Keratinocyte (primary cell): ENCODE results near the gene SMC1B. TPM values are rescaled to one million over a fixed set of nuclear protein-coding genes. Genes with fewer than 3 reads are reported as not detected.
"Not testable (repeated sequence)": the region's sequence is repeated elsewhere in the genome, so short reads cannot be mapped to it uniquely, and the experiment has no call there.

Experiments
- DNase-seq: peaks from one replicate; pipeline ENCODE4 v3.0.0-alpha.2; 2011; ENCODE audit warnings: low read depth, missing footprints, low spot score
- FAIRE-seq: peaks from 2 replicates; lab custom pipeline; 2011; peaks lifted over from hg19 to GRCh38; lab: Jason Lieb, UNC
- H2AFZ ChIP-seq: 2 replicates; pipeline ENCODE4 v1.6.0; 2012; ENCODE audit warnings: low read length, control low read depth, inconsistent platforms; ENCODE audit not compliant: control insufficient read depth
- H3K27ac ChIP-seq: 2 replicates; pipeline ENCODE4 v1.5.1; 2011; ENCODE audit warnings: low read length; ENCODE audit not compliant: control insufficient read depth, insufficient read depth
- H3K27me3 ChIP-seq: 3 replicates; pipeline ENCODE4 v1.6.0; 2011; ENCODE audit warnings: low read length; ENCODE audit not compliant: control insufficient read depth, insufficient read depth; ENCODE audit errors: extremely low read depth
- H3K36me3 ChIP-seq, 2 experiments: 2 replicates in 1 of 2; 3 replicates in 1 of 2; pipeline ENCODE4 v1.5.1; 2011; ENCODE audit warnings: low read length in 2 of 2, mild to moderate bottlenecking in 1 of 2; ENCODE audit not compliant: control insufficient read depth in 2 of 2, insufficient read depth in 2 of 2; ENCODE audit errors: extremely low read depth in 1 of 2
- H3K4me1 ChIP-seq: 3 replicates; pipeline ENCODE4 v1.5.1; 2011; ENCODE audit warnings: low read length; ENCODE audit not compliant: control insufficient read depth, insufficient read depth; ENCODE audit errors: extremely low read depth
- H3K4me2 ChIP-seq: 3 replicates; pipeline ENCODE4 v1.6.0; 2011; ENCODE audit warnings: low read depth, low read length; ENCODE audit not compliant: control insufficient read depth, insufficient read depth; ENCODE audit errors: extremely low read depth
- H3K4me3 ChIP-seq, 3 experiments: fragments of 200-600 bp in 1 of 3; sonication (generic) in 1 of 3; 2 replicates in 2 of 3; 3 replicates in 1 of 3; pipeline ENCODE4 v1.5.1; 2011 to 2016; ENCODE audit warnings: low read length in 3 of 3, mild to moderate bottlenecking in 3 of 3, control low read depth in 2 of 3, inconsistent platforms in 1 of 3, low read depth in 1 of 3, mixed read lengths in 1 of 3, mixed run types in 1 of 3, moderate library complexity in 1 of 3; ENCODE audit not compliant: control insufficient read depth in 2 of 3, insufficient read depth in 2 of 3; ENCODE audit errors: extremely low read depth in 1 of 3
- H3K79me2 ChIP-seq: 2 replicates; pipeline ENCODE4 v1.6.0; 2012; ENCODE audit warnings: low read length; ENCODE audit not compliant: control insufficient read depth, insufficient read depth
- H3K9ac ChIP-seq: 3 replicates; pipeline ENCODE4 v1.6.0; 2011; ENCODE audit warnings: low read length; ENCODE audit not compliant: control insufficient read depth, insufficient read depth; ENCODE audit errors: extremely low read depth
- H3K9me1 ChIP-seq: 3 replicates; pipeline ENCODE4 v1.6.0; 2011; ENCODE audit warnings: low read length; ENCODE audit not compliant: control insufficient read depth, insufficient read depth; ENCODE audit errors: extremely low read depth
- H3K9me3 ChIP-seq: 2 replicates; pipeline ENCODE4 v1.5.1; 2012; ENCODE audit warnings: low read depth, low read length; ENCODE audit not compliant: control insufficient read depth
- H4K20me1 ChIP-seq: 3 replicates; pipeline ENCODE4 v1.6.0; 2011; ENCODE audit warnings: low read length; ENCODE audit not compliant: control insufficient read depth, insufficient read depth; ENCODE audit errors: extremely low read depth
- EZH2 ChIP-seq: IDR thresholded peaks from one replicate; pipeline ENCODE4 v1.6.1; 2012; ENCODE audit warnings: inconsistent platforms, mild to moderate bottlenecking, low read length, moderate library complexity
- dilution Hi-C: fragments of 300-500 bp; cut with MboI; formaldehyde crosslinking; loops from one replicate; pipeline ENCODE4 v1.7.0; 2020; ENCODE audit warnings: low sequenced_read_pairs; ENCODE audit not compliant: extremely low pct_ligation_motif_present
- polyA plus RNA-seq, 5 experiments: library from polyadenylated mRNA; depleted of rRNA in 3 of 5; stranded (reverse) in 3 of 5; stranded (forward) in 1 of 5; unstranded in 1 of 5; fragments of >200 nt; gene quantifications; 1 replicate in 1 of 5; 2 replicates in 3 of 5; 3 replicates in 1 of 5; pipeline versions ENCODE4 v1.2.1 to v1.2.3, GENCODE V29; 2011 to 2012; ENCODE audit warnings: missing spikeins in 2 of 5, low read depth in 1 of 5, low replicate concordance in 1 of 5
- TF ChIP-seq, protein P1 (sequence below), 3 experiments: IDR thresholded peaks in 1 of 3; conservative IDR thresholded peaks in 1 of 3; optimal IDR thresholded peaks in 1 of 3; 2 replicates in 2 of 3; 3 replicates in 1 of 3; pipeline versions ENCODE3 to v1.5.1; 2011; ENCODE audit warnings: low read length in 3 of 3, mild to moderate bottlenecking in 3 of 3, moderate library complexity in 2 of 3, control low read depth in 1 of 3, inconsistent platforms in 1 of 3; ENCODE audit not compliant: insufficient read depth in 2 of 3; ENCODE audit errors: extremely low read depth in 1 of 3

Gene SMC1B
- polyA plus RNA-seq, 1 donor (not counting 4 experiments of a cell fraction or from before 2014, with no cell fraction given): not detected

DNA sequence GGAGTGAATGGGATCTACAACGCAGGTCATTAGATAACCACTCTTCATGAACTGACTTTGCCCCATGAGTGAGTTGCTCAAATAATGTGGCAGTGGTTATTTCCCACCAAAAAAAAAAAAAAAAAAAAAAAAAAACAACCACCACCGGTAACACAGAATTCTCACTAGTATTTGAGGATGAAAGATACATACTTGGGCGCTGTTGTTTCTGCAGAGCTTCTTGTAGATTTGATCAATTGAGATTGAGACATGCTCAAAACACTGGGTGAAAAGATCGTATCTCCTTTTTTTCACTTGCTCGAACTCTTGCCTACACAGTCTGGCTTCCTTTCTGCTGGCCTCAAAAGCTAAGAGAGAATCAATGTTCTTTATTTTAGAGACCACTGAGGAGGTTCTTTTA, 59.6 kb downstream of the SMC1B start:
- dilution Hi-C loops: no loop called here
- TF ChIP-seq, protein P1, sequence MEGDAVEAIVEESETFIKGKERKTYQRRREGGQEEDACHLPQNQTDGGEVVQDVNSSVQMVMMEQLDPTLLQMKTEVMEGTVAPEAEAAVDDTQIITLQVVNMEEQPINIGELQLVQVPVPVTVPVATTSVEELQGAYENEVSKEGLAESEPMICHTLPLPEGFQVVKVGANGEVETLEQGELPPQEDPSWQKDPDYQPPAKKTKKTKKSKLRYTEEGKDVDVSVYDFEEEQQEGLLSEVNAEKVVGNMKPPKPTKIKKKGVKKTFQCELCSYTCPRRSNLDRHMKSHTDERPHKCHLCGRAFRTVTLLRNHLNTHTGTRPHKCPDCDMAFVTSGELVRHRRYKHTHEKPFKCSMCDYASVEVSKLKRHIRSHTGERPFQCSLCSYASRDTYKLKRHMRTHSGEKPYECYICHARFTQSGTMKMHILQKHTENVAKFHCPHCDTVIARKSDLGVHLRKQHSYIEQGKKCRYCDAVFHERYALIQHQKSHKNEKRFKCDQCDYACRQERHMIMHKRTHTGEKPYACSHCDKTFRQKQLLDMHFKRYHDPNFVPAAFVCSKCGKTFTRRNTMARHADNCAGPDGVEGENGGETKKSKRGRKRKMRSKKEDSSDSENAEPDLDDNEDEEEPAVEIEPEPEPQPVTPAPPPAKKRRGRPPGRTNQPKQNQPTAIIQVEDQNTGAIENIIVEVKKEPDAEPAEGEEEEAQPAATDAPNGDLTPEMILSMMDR (optimal IDR thresholded peaks at IDR 0.05 in 1 of 3, IDR thresholded peaks at IDR 0.05 in 1 of 3, conservative IDR thresholded peaks at IDR 0.05 in 1 of 3; ENCODE audit: extremely low read depth in 1 of 3, insufficient read depth in 2 of 3, low read length in 3 of 3): no peak
- no peak for TF ChIP-seq EZH2
- Histone ChIP-seq H4K20me1 (no peaks in the 10 kb centered on the region), H2AFZ (no peak overlapping the region), H3K36me3 (no peaks in the 10 kb centered on the region), H3K79me2 (no peaks in the 10 kb centered on the region), H3K4me1 (peaks cover 11% of the 10 kb centered on the region), H3K9me3 (no peaks in the 10 kb centered on the region), H3K4me3 (no peak overlapping the region), H3K4me2 (no peak overlapping the region), H3K27me3 (no peaks in the 10 kb centered on the region), H3K9ac (no peak overlapping the region), H3K9me1 (no peaks in the 10 kb centered on the region), H3K27ac (no peak overlapping the region)
- DNase-seq (no peak), FAIRE-seq (no peak)

DNA sequence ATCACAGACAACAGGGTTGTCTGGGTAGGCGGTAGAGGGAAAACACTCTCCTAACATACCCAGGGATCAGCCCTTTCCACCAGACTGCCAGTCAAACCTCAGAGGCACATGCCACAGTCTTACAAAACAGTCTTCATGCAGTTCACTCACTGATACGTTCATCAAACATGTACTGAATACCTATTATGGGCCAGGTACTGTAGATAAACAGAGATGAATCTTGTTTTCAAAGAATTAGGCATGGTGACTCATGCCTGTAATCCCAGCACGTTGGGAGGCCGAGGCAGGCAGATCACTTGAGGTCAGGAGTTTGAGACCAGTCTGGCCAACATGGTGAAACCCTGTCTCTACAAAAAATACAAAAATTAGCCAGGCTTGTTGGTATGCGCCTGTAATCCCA, 60.6 kb downstream of the SMC1B start:
- peaks cover 11% of the 10 kb centered on the region for H3K4me1 ChIP-seq
- H3K9me3 ChIP-seq, H3K4me2 ChIP-seq, H3K9ac ChIP-seq, H3K79me2 ChIP-seq, H2AFZ ChIP-seq, dilution Hi-C loops, H3K9me1 ChIP-seq, H3K27ac ChIP-seq, H3K27me3 ChIP-seq, H3K4me3 ChIP-seq, H3K36me3 ChIP-seq, H4K20me1 ChIP-seq: not testable (repeated sequence)
- DNase-seq (peak; percentile 13), FAIRE-seq (peak; percentile 62)

- DNase-seq: no peak
- FAIRE-seq: no peak
These were observed 61.4 kb downstream of the SMC1B start for GRCh38 chr22:45351956-45352355.

More at GRCh38 chr22:45351956-45352355, 61.4 kb downstream of the SMC1B start:
- H3K36me3 ChIP-seq: no peaks in the 10 kb centered on the region
- dilution Hi-C loops: no loop called here
- H3K9ac ChIP-seq: no peak overlapping the region
- no peak overlapping the region for H3K4me2 ChIP-seq
- no peaks in the 10 kb centered on the region for H3K27me3 ChIP-seq
- H3K4me1 ChIP-seq: peaks cover 11% of the 10 kb centered on the region
- no peaks in the 10 kb centered on the region for H3K9me1 ChIP-seq
- no peak overlapping the region for H3K4me3 ChIP-seq
- no peaks in the 10 kb centered on the region for H3K79me2 ChIP-seq
- TF ChIP-seq, protein P1 (optimal IDR thresholded peaks at IDR 0.05 in 1 of 3, IDR thresholded peaks at IDR 0.05 in 1 of 3, conservative IDR thresholded peaks at IDR 0.05 in 1 of 3; ENCODE audit: extremely low read depth in 1 of 3, insufficient read depth in 2 of 3, low read length in 3 of 3): no peak
- H4K20me1 ChIP-seq: no peaks in the 10 kb centered on the region
- no peak overlapping the region for H3K27ac ChIP-seq
- H3K9me3 ChIP-seq: no peaks in the 10 kb centered on the region
- no peak overlapping the region for H2AFZ ChIP-seq
